HG03378 (cell line): ENCODE results near the gene ZNF397.
"Not testable (repeated sequence)": the region's sequence is repeated elsewhere in the genome, so short reads cannot be mapped to it uniquely, and the experiment has no call there.

Experiments
- ATAC-seq: cut with Tn5 transposase; IDR thresholded peaks from one replicate; pipeline ENCODE4 v1.9.1; 2021; ENCODE audit warnings: mild to moderate bottlenecking, moderate library complexity; ENCODE audit not compliant: unreplicated experiment

ZNF397 gene

DNA sequence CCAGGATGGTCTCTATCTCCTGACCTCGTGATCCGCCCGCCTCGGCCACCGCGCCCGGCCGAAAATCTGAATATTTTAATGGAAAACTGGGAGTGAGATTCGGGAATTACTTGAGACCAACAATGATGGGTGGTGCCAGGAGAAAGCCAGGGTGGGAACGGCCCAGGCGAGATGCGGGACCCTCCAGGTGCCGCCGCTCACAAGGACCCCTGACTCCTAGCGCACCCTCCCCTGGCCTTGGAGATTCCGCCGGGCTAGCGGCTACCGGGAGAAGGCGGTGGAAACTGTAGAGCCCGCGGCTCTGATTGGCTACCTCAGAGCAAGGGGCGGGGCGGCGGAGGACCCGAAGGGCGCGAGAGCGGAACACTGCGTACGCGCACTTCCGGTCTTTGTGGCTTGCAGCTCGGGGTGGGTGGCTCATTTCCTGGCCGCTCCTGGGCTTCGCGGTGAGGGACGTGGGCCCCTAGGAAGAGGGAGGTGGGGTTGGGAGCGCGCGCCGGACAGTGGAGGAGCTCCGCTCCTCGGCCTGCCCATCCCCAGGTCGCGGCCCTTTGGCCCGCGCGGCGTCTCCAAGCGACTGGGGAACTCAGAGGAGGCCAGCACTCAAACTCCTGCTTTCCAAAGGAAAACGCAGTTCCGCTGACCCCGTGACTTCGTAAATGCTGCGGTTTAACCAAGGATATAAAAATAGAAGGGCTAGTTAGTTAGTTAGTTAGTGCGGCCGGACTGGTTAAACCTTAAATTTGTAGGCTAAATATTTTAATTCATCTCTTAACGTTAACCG is at the start of gene ZNF397:
TSS of gene ZNF397 (plus strand) at position 371 of the 784 bp plus-strand sequence. CDS start 1,437 bp downstream, outside the sequence.
- ATAC-seq = peak; percentile 95

- no peak for ATAC-seq
Observed at GRCh38 chr18:35191698-35192025, 49.2 kb upstream of the ZNF397 start.

DNA sequence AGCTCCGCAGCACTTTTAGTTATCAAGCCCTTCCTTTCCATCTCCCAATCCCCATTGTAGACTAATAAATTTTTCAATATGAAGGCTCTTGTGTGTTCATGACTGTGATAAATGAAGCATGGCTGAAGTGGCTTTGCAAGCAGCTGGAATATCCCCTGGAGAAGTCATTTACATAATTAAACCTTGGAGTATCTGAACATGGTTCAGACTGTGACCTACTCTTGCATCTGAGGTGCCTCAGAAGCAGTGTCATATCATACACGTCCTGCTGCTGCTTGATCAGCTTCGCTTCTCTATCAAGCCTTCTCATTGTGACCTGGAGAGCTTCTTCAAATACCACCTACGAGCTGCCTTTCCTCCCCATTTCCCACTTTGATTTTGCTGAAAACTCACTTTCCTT is 48.4 kb upstream of the ZNF397 start:
- no peak for ATAC-seq

GRCh38 chr18:35193316-35193715 is 47.5 kb upstream of the ZNF397 start:
- no peak for ATAC-seq

DNA sequence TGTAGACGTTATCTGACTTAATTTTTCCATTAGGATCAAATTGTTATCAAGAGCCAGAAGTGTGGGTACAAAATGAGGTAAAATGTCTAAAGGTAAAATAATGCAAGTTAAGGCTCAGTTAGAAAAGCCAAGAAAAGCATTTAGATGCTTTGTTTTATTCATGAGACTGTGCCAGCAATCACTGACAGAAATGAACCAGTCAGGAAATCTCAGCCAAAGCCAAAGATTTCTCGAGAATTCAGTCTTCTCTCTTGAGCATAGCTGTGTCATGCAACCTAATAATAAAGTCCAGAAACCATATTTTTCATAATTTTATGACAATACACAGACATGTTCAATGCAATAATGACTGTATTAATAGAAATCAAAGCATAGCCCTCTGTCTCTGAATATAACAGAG is 43.5 kb upstream of the ZNF397 start:
- no peak for ATAC-seq

DNA sequence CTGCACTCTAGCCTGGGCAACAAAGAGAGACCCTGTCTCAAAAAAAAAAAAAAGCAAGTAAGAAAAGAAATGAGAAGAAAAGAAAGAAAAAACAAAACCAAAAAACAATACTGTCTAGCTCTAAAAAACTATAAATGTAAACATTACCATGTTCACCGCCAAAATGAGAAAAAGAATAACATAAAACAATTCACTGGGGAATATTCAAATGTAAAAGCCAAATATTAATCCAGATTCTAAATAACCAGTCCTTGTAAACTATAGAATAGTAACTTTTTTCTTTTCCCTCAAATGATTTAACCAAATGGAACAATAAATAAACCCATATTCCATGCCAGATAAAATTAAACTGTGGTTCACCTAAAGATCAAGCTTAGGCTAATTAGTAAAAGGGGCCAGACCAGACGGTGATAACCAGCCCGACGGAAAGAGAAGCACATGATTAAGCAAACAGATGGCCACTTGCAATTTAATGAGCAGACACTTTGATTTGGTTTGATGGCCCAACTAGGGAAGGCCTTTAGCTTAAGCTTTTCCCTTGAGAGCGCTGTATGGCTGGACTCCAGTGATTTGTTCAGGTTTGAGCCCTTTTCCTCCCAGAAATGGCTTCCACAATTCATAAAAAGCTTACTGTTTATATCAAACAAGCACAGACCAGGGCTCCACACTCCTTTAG is 39.4 kb upstream of the ZNF397 start:
- no peak for ATAC-seq

- ATAC-seq = no peak
Observed at GRCh38 chr18:35203067-35203466, 37.8 kb upstream of the ZNF397 start.

GRCh38 chr18:35205199-35205712 is 35.6 kb upstream of the ZNF397 start:
- ATAC-seq = no peak

GRCh38 chr18:35205746-35206458 is 34.9 kb upstream of the ZNF397 start:
- not testable (repeated sequence) for ATAC-seq

GRCh38 chr18:35215026-35215425 is 25.8 kb upstream of the ZNF397 start:
- no peak for ATAC-seq

DNA sequence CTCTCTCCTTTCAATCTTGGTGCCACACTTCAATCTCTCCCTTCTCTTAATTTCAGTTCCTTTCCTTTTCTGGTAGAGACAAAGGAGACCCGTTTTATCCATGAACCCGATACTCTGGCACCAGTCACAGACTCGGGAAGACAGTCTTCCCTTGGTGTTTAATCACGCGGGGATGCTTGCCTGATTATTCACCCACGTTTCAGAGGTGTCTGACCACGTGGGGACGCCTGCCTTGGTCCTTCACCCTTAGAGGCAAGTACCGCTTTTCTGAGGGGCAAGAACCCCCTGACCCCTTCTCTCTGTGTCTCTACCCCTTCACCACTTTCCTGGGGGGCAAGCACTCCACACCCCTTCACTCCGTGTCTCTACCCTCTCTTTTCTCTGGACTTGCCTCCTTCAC is 24.2 kb upstream of the ZNF397 start:
- ATAC-seq = not testable (repeated sequence)

DNA sequence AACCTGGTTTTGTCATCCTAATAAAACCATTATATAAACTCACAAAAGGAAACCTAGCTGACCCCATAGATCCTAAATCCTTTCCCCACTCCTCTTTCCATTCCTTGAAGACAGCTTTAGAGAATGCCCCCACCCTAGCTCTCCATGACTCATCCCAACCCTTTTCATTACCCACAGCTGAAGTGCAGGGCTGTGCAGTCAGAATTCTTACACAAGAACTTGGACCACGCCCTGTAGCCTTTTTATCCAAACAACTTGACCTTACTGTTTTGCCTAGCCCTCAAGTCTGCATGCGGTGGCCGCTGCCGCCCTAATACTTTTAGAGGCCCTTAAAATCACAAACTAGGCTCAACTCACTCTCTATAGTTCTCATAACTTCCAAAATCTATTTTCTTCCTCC is 21.5 kb upstream of the ZNF397 start:
- ATAC-seq = not testable (repeated sequence)

DNA sequence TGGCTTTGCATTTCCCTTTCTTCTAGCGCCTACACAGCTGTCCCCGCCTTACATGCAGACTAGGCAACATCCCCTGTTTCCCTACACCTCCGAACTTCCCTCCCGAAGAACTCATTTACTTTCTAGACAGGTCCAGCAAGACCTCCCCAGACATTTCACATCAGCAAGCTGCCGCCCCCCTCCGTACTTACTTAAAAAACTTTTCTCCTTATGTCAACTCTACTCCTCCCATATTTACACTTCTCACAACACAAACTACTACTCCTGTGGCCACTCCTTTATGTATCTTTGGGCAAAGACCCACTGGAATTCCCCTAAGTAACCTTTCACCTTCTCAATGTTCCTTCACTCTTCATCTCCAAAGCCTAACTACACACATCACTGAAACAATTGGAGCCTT is 20.4 kb upstream of the ZNF397 start:
- no peak for ATAC-seq

- no peak for ATAC-seq
Observed at GRCh38 chr18:35223797-35224196, 17.0 kb upstream of the ZNF397 start.

DNA sequence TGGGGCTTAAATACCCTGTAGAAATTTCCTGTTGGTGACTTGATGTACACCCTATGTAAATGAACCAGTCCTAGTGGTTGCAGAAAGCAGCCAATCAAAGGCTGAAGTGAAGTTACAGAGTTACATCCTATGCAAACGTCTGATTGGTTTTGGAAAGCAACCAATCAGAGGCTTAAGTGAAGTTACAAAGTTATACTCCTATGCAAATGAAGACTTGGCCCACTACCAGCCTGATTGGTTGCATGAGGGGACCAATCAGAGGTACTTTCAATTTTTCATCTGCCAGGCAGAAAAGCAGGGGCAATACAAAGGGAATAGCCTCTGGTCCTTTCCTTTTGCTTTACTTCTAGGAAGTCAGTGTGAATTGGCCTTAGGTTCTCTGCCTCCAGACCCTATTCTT is 13.6 kb upstream of the ZNF397 start:
- ATAC-seq = no peak

- ATAC-seq = peak; percentile 90
Observed at GRCh38 chr18:35231052-35231451, 9.8 kb upstream of the ZNF397 start.

DNA sequence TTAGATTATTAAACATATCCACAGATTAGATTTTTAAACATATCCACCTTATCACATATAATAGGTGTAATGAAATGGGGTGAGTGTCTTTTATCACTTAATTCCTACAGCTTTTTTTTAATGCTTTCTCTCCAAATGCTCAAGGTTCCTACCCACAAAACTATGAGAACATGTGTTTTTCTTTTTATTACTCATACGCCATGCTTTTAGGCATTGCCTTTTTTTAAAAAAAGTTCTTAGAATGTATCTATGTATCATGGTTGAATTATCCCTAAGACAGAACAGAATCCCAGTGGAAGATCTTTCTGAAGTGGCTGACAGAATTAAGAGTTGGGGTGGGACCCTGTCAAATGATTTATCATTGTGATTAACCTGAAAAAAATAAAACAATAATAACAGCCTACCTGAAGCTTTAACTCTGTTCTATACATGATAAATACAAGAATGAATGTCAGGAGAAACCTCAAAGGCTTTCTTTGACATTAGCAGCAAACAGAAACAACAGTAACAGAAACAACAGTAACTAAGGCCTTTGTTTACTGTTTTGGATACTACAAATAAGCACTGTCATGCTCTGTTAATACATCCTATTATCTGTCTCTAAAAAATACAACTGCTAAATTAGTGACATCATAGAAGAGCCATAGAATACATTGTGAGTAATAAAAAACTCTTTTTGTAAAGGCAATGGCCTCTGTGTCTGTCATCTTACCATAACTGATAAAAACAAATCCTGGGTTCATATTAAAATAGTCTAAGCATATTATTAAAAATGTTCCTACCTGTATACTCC is 4.1 kb upstream of the ZNF397 start:
- ATAC-seq = no peak

- ATAC-seq = no peak
Observed at GRCh38 chr18:35239314-35239713, 1.5 kb upstream of the ZNF397 start.

DNA sequence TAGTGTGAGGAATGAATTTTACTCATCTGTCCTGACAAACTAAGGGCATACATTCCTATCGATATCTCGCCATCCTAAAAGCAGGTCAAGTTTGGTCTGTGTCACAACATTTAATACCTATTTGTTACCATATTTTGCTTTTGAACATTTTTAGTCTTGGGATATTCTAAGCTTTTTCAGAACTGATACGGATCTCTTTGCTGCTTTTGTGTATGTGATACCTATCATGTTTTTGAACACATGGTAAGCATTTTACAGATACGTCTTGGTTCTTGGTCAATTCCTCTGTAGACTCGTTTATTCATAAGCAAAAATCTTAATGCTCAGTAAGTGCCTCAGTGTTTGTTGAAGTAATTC is 592 bp downstream of the ZNF397 start:
- peak; percentile 6 for ATAC-seq

DNA sequence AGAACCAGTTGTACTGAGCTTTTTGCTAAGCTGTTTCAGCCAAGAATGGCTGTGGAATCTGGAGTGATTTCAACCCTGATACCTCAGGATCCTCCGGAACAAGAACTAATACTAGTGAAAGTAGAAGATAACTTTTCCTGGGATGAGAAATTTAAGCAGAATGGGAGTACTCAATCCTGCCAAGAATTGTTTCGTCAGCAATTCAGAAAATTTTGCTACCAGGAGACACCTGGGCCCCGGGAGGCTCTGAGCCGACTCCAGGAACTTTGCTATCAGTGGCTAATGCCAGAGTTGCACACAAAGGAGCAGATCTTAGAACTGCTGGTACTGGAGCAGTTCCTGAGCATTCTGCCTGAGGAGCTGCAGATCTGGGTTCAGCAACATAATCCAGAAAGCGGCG is 1.6 kb downstream of the ZNF397 start:
- no peak for ATAC-seq

DNA sequence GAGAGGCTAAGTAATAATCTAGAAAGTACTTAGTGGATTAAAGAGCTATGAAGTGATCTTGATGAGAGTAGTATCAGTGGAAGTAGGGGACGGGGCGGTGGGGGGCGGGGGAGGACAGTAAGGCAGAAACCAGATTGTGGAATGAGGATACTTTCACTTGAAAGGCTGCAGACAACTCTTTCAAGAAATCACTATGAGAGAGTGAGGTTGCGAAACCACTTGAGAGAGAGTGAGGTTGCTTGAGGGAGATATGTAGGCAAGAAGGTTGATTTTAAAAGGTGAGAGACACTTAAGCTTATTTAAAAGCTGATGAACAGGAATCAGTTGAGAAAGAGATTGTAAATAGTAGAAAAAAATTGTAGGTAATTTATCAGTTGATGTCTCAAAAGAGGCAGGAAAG is 3.8 kb downstream of the ZNF397 start:
- ATAC-seq = no peak
